Testis (tissue), 2 donors: ENCODE results near the gene FGR.

Source experiments
- CTCF ChIP-seq, 3 experiments: fragments of 450-650 bp in 2 of 3; fragments of 200-600 bp in 1 of 3; sonication (generic) in 1 of 3; IDR thresholded peaks; one replicate each; pipeline ENCODE4 v1.5.1; 2016 to 2019; ENCODE audit warnings: antibody characterized with exemption in 3 of 3, mild to moderate bottlenecking in 2 of 3, moderate library complexity in 1 of 3
- POLR2A ChIP-seq: fragments of 450-650 bp; IDR thresholded peaks from one replicate; pipeline ENCODE4 v1.6.1; 2017; ENCODE audit warnings: antibody characterized with exemption, mild to moderate bottlenecking, moderate library complexity

DNA sequence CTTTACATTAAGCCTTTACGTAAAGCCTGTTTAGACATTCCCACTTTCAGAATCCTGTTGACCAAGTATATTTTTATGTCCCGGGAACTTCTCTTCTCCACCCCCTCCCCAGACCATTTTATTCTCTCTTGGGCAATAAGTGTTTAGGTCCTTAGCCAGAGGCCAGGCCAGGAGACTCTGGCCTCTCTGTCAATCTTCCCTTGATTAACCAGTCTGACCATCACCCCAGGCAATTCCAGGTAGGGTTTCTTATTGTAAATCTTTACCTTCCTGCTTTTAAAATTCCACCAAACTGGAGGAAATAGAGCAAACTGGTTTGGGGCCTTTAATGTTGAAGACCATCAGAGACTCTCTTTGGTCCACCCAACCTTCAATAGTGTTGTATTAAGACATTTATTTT lies 49.2 kb upstream of the FGR start:
- no peak for TF ChIP-seq POLR2A
- TF ChIP-seq CTCF (IDR thresholded peaks at IDR 0.05) = no peak
